Fibroblast of skin of left quadriceps (primary cell): ENCODE results near the gene PDE4D.
"Not testable (repeated sequence)": the region's sequence is repeated elsewhere in the genome, so short reads cannot be mapped to it uniquely, and the experiment has no call there.

Experiments used
- DNase-seq, 2 experiments: peaks; one replicate each; pipeline ENCODE4 v3.0.0-alpha.2; 2013; ENCODE audit warnings: low read depth in 2 of 2

The PDE4D gene

DNA sequence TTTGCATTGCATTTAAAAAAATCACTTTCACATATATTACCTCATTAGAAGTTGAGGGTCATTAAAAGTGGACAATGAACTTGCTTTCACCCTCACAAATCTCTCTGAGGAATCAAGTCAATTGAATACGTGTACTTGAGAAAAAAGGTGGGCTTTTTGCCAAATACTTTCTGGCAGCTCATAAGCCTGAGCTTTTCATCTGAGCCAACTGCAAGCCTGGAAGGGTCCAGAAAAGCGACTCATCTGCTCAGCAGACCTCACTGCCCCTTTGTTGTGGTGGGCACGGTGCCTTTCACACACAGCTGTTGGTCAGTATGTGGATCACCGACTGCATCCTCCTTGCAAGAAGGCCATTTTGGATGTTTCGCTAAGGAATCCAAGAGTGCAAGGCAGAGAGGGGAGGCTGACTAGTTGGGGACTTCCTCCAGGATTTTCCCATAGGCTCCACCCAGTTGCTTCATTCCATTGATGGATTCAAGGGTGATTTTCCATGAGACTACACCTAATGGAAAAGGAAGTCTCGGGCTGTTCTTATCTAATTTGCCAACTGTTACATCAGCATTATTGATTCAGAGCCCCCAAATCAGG is 564.7 kb downstream of the PDE4D start:
- peak; percentile 22 to 31 for DNase-seq

DNA sequence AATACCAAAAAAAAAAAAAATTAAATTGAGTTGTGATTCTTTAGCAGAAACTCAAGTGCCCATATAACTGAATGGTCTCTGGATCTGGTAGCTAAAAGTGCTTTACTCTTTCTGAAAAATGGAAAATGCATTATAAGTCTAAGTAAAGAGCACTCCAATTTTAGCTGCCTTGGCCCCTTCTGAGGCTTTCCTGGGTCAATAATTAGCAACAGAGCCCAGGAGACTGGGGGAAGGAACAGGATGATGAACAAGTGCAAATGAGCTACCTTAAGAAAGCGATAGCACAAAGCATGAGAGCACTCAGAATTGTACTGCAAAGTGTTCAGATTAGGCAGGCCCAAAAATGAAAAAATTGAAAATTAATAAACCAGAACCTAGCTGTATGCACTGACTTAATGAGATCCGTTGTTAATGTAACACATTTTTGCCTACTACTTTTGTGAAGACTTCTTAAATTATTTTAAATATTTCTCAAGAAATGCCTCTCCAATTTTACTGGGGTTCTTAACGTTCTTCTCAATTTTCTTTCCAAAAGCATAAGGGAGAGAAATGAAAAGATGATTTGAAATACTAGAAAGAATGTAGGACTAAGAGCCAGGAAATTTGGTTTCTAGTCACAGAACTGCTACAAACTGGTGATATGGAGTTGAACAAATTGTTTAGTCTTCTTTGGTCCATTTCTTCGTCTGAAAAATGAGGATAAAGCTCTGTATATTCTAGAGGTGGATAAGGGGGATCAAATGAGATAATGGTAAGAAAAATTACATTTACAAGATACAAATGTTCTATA is 566.1 kb downstream of the PDE4D start:
- DNase-seq: no peak

DNA sequence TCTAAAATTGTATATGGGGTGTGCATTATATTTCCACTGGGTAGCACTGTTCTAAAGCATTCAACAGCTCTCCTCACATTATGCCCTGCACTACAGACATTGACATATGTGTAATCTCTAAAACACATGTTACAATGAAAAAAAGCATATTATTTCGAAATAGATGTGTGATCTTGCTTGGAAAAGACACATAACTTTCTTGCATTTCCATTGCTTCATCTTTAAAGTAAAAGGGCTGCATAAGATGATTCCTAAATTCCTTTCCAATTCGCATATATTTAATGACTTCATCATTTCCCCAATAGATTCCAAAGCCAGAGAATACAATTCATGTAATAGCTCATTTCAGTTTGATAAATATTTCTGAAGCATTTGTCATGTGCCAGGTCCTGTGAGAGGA is 566.9 kb downstream of the PDE4D start:
- peak; percentile 43 to 46 for DNase-seq

DNA sequence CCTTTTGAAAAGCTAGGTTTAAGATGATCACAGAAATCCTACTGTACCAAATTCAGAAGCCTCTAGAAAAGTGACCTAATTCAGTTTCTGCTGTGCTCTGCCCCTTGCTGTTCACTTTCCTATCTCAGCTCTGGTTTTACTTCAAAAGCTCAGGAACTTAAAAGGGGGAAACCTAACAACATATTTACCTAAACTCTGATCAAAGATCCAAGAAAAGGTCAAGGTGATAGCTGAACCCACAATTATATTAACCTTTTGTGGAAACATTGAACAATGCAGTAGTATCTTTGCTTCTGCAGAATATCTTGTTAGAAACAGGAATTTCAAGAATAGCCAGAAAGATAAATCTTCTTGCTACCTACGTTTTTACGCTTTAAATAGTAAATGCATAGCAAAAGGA is 568.5 kb downstream of the PDE4D start:
- DNase-seq: no peak

DNA sequence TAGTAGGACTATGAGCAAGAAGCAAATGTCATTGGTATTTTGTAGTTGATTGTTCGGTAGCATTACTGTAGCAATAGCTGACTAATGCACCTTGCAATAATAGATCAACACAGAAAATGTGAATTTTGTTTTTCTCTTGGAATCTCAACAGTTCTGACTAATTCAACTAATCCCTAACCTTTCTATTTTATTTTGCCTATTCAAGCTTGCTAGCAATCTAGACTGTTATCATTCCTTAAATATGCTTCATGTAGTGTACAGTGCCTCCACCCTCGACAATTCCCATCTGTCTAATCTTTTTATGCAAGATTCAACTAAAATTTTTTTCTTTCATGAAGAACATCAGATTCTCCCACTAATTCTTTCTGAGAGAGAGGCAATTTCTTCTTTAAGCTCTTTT is 570.6 kb downstream of the PDE4D start:
- no peak for DNase-seq

GRCh38 chr5:59322058-59322457 is 571.5 kb downstream of the PDE4D start:
- no peak for DNase-seq

DNA sequence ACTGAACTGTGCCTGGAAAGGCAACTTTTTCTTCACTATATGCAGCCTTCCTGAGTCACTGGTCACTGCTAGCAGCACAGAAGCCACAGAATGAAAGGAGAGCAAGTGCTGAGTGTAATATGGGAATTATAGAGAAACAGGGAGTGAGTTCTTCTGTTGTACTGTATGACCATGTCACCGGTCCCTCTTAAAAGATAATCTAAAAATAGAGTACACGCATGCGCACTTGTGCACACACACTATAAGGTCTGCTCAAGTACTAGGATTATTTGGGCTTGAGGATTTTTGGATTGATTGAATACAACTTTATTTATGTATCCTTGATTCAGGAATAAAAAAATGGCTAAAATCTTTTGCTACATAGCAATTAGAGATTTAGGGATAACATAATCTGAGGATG is 571.9 kb downstream of the PDE4D start:
- DNase-seq: no peak

DNA sequence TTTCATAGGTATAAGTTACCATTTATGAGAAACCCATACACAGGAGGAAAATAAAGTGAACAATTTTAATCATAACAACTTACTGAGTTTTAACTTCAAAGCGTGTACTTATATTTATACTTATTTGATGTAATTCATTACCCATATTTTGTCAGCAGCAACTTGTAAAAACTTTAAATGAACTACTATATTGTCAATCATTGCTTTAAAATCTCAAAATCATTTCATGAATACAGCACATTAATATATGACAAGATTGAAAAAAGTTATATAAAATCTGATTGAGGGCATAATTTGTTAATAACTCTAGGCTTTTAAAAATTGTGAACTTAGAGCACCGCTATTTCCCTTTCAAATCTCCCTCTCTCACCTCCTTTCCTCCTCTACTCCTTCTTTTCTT is 573.1 kb downstream of the PDE4D start:
- no peak for DNase-seq

DNA sequence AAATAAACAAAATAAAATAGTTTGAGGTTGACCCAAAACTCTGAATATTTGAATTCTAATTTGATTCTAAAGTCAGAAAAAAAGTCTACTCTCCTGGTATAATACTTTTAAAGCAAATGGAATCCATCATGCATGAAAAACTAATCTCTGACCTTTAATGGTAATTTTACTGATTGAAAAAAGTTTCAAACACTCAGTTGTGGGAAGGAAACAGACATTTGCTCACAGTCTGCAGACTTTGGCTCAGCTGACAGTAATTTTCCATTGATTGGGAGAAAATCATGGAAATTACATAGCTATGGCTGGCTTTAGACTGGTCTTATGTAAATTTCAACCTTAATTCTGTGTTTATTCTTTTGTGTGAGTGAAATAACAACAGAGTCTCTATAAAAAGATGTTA is 574.3 kb downstream of the PDE4D start:
- DNase-seq: no peak

DNA sequence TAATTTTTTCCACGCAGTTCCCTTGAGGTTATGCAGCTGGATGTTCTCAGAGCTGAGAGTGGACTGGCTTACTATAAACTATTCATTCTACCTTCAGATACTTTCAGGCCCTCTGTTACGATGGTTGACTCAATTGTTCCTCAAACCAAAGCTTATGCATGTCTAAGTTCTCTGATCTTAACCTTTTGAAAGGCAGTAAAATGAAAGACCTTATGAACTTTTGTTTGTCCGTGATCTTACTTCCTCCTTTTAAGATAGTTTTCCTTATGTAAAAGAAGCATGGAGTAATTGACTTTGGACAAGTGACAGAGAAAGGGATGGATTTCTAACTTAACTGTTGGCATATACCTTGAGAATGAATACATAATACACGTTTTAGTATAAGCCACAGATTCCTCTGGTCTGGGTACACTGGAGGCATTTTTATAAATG is 575.7 kb downstream of the PDE4D start:
- no peak for DNase-seq

- no peak for DNase-seq
Observed at GRCh38 chr5:59317023-59317773, 576.3 kb downstream of the PDE4D start.

DNA sequence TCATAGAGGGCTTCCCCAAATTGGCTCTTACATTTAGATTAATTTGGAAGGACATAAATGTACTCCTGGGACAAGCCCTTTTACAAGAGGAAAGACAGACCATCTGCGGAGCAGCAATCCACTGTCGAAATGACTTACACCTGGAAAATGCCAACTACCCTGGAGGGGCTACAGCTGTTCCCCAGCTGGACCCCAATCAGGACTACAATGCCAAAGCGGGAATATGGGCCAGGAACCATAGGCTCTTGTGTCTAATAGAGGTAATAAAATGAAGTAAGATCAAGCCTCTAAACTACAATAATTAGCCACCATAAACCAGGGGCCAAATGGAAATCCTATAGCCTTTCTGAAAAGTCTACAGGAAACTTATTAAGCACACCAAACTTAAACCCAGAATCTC is 581.3 kb downstream of the PDE4D start:
- no peak for DNase-seq

GRCh38 chr5:59308685-59309084 is 584.8 kb downstream of the PDE4D start:
- not testable (repeated sequence) for DNase-seq

DNA sequence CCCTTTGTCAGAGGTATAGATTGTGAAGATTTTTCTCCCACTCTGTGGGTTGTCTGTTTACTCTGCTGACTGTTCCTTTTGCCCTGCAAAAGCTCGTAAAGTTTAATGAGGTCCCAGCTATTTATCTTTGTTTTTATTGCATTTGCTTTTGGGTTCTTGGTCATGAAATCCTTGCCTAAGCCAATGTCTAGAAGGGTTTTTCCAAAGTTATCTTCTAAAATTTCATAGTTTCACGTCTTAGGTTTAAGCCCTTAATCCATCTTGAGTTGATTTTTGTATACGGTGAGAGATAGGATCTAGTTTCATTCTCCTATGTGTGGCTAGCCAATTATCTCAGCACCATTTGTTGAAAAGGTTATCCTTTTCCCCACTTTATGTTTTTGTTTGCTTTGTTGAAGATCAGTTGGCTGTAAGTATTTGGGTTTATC is 590.2 kb downstream of the PDE4D start:
- not testable (repeated sequence) for DNase-seq

- not testable (repeated sequence) for DNase-seq
Observed at GRCh38 chr5:59302509-59302908, 591.0 kb downstream of the PDE4D start.

DNA sequence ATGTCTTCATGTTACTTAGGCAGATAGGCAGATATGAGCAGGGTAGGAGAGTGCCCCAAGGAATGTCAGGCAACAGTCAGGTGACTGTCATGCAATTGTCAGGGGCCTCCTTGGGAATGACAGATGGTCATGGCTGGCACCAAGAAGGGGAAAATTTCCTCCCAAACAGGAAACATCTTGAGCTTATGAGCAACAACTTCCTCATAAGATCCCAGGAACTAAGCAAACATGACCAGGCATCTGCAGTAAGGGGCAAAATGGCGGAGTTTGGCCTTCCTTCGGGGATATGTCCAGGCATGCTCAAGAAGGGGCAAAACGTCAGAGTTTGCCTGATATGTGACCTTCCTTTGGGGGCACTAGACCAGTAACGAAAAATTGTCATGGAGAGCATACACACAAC is 591.8 kb downstream of the PDE4D start:
- no peak for DNase-seq

DNA sequence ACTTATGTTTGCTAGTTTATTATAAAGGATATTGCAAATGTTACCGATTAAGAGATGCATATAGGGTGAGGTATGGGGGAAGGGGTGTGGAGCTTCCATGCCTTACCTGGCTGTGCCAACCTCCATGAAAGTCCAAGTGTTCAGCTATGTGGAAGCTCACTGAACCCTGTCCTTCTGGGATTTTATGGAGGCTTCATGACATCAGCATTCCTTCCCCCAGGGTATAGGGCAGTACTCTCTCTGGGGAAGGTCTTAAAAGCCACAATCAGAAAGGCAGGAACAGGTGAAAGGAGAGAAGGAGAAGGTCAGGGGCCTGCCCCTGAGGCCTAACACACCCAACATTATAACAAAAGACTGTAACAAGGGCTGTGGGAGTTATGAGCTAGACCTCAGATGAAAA is 592.6 kb downstream of the PDE4D start:
- DNase-seq: no peak

- no peak for DNase-seq
Observed at GRCh38 chr5:59299006-59299405, 594.5 kb downstream of the PDE4D start.

GRCh38 chr5:59296317-59297264 is 596.9 kb downstream of the PDE4D start:
- peak; percentile 12 to 14 for DNase-seq

DNA sequence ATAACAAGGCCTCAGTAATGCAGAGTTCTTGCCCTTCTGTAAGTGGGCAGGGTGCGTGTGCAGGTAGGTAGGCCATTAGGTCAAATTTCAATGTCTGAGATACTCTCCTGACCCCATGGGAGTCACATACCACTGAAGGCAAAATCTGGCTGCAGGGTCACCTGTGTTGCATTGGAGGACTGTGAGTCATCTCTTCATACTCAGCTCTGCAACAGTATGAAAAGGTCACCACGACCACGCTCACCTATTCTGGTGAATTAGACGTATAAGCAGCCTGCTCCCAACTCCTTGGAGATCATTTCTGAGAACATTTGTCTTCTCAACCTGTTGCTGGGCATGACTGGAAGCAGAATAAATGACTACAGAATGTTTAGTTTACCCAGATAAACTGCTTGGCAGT is 599.8 kb downstream of the PDE4D start:
- no peak for DNase-seq

GRCh38 chr5:59291941-59292340 is 601.6 kb downstream of the PDE4D start:
- no peak for DNase-seq

DNA sequence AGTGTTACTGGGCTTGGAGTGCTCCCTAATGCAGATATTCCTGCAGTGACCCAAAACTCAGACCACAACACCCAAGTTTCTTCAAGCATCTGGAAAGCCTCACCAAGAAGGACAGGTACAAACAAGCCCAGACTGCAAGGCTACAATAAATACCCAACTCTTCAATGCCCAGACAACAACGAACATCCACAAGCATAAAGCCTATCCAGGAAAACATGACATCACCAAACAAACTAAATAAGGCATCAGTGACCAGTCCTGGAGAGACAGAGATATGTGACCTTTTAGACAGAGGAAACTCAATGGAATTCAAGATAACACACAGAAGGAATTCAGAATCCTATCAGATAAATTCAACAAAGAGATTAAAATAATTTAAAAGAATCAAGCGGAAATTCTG is 605.6 kb downstream of the PDE4D start:
- DNase-seq: no peak
